WERI-Rb-1 (cell line): ENCODE data around the gene R3HDM1.

Source experiments
- DNase-seq: peaks from one replicate; pipeline ENCODE4 v3.0.0-alpha.2; 2020
- H3K27ac ChIP-seq: fragments of 250-450 bp; sonication (Bioruptor Pico); 2 replicates; pipeline ENCODE4 v1.5.1; 2020; ENCODE audit warnings: mild to moderate bottlenecking, moderate library complexity
- H3K27me3 ChIP-seq: fragments of 250-450 bp; sonication (Bioruptor Pico); 2 replicates; pipeline ENCODE4 v1.5.1; 2021; ENCODE audit warnings: mild to moderate bottlenecking, low read depth, moderate library complexity; ENCODE audit not compliant: insufficient read depth, severe bottlenecking
- H3K36me3 ChIP-seq: fragments of 250-450 bp; sonication (Bioruptor Pico); 2 replicates; pipeline ENCODE4 v1.5.1; 2020; ENCODE audit warnings: mild to moderate bottlenecking, moderate library complexity
- H3K4me3 ChIP-seq: 2 replicates; pipeline ENCODE4 v1.5.1; 2011; ENCODE audit warnings: low read depth, mild to moderate bottlenecking, control low read depth, low read length
- H3K9me3 ChIP-seq: fragments of 250-450 bp; sonication (Bioruptor Pico); 2 replicates; pipeline ENCODE4 v1.5.1; 2021; ENCODE audit warnings: mild to moderate bottlenecking, moderate library complexity; ENCODE audit not compliant: severe bottlenecking
- CTCF ChIP-seq: IDR thresholded peaks from 2 replicates; pipeline ENCODE4 v1.5.1; 2011; ENCODE audit warnings: low read depth, mild to moderate bottlenecking, control low read depth, inconsistent platforms, low read length

R3HDM1 gene

GRCh38 chr2:135635212-135635835 lies 104.0 kb downstream of the R3HDM1 start:
- Histone ChIP-seq H3K27ac (no peak overlapping the region), H3K27me3 (no peaks in the 10 kb centered on the region), H3K4me3 (no peak overlapping the region), H3K9me3 (no peaks in the 10 kb centered on the region), H3K36me3 (peaks cover 20% of the 10 kb centered on the region)
- TF ChIP-seq CTCF = no peak
- no peak for DNase-seq

- Histone ChIP-seq H3K27ac (no peak overlapping the region), H3K4me3 (no peak overlapping the region), H3K36me3 (peaks cover 20% of the 10 kb centered on the region), H3K9me3 (no peaks in the 10 kb centered on the region), H3K27me3 (no peaks in the 10 kb centered on the region)
- DNase-seq = no peak
- TF ChIP-seq CTCF = no peak
Measured at GRCh38 chr2:135636982-135637381, 105.7 kb downstream of the R3HDM1 start.

- H3K27me3 ChIP-seq = no peaks in the 10 kb centered on the region
- peaks cover 20% of the 10 kb centered on the region for H3K36me3 ChIP-seq
- H3K9me3 ChIP-seq = no peaks in the 10 kb centered on the region
- no peak for DNase-seq
- no peak for TF ChIP-seq CTCF
- H3K4me3 ChIP-seq = no peak overlapping the region
- H3K27ac ChIP-seq = no peak overlapping the region
Measured at GRCh38 chr2:135637456-135638087, 106.3 kb downstream of the R3HDM1 start.

GRCh38 chr2:135638825-135639224 lies 107.5 kb downstream of the R3HDM1 start:
- no peaks in the 10 kb centered on the region for H3K9me3 ChIP-seq
- no peak overlapping the region for H3K27ac ChIP-seq
- H3K4me3 ChIP-seq = no peak overlapping the region
- no peak for TF ChIP-seq CTCF
- no peaks in the 10 kb centered on the region for H3K27me3 ChIP-seq
- DNase-seq = no peak
- H3K36me3 ChIP-seq = peaks cover 20% of the 10 kb centered on the region

- Histone ChIP-seq H3K4me3 (no peak overlapping the region), H3K9me3 (no peaks in the 10 kb centered on the region), H3K36me3 (peaks cover 20% of the 10 kb centered on the region), H3K27me3 (no peaks in the 10 kb centered on the region), H3K27ac (no peak overlapping the region)
- no peak for DNase-seq
- TF ChIP-seq CTCF = no peak
Measured at GRCh38 chr2:135641156-135642068, 110.1 kb downstream of the R3HDM1 start.
